ENCODE measurements around the gene GNB1.

GNB1 gene

GRCh38 chr1:1777950-1778662 is 112.8 kb downstream of the GNB1 start, which contains the start of gene NADK:
Gene NADK (minus strand): TSS chr1:1778470. CDS start chr1:1765406, 13,064 bp downstream.
- H4K20me1 ChIP-seq (ENCODE audit: low read depth, low read length) = peaks cover 9% of the 10 kb centered on the region; the same call in 1 of the 2 replicates
- H3K27ac ChIP-seq (ENCODE audit: low read depth, low read length) = peak within 1 kb of the TSS; percentile 100
- peak within 1 kb of the TSS; percentile 68 for H3K4me3 ChIP-seq (ENCODE audit: insufficient read depth, low read length, poor library complexity, severe bottlenecking)
- TF ChIP-seq EZH2phosphoT487 (conservative IDR thresholded peaks at IDR 0.05; ENCODE audit: low read length) = no peak
- peak within 1 kb of the TSS; percentile 97 for H3K4me2 ChIP-seq (ENCODE audit: low read depth, low read length, poor library complexity, severe bottlenecking)
- no peaks in the 10 kb centered on the region for H3K9me2 ChIP-seq (replicated peaks; ENCODE audit: insufficient read depth, low read length)
- peak within 1 kb of the TSS; percentile 95 for H3K9ac ChIP-seq (ENCODE audit: low read length)
- no peaks in the 10 kb centered on the region for H3K27me3 ChIP-seq (ENCODE audit: low read length)
- H2AFZ ChIP-seq (ENCODE audit: low read depth, low read length, severe bottlenecking) = no peak within 1 kb of the TSS
- peaks cover 61% of the 10 kb centered on the region for H3F3A ChIP-seq (ENCODE audit: insufficient read depth)
- no peaks in the 10 kb centered on the region for H3K9me3 ChIP-seq (ENCODE audit: insufficient read depth, low read length)
- H3K79me2 ChIP-seq (ENCODE audit: insufficient read depth, low read length) = peaks cover 51% of the 10 kb centered on the region
- 0 out of 2 replicates have a peak, but pooled peaks cover 3% of the 10 kb centered on the region for H3K36me3 ChIP-seq (ENCODE audit: low read length)

GRCh38 chr1:1777583-1777899 is 113.3 kb downstream of the GNB1 start:
- Histone ChIP-seq H4K20me1 (ENCODE audit: low read depth, low read length) (peaks cover 9% of the 10 kb centered on the region; the same call in 1 of the 2 replicates), H3K9me2 (replicated peaks; ENCODE audit: insufficient read depth, low read length) (no peaks in the 10 kb centered on the region), H3K4me3 (ENCODE audit: insufficient read depth, low read length, poor library complexity, severe bottlenecking) (peak overlapping the region; percentile 68), H3K27ac (ENCODE audit: low read depth, low read length) (peak overlapping the region; percentile 100), H3F3A (ENCODE audit: insufficient read depth) (peaks cover 55% of the 10 kb centered on the region), H3K9ac (ENCODE audit: low read length) (peak overlapping the region; percentile 95), H3K4me2 (ENCODE audit: low read depth, low read length, poor library complexity, severe bottlenecking) (peak overlapping the region; percentile 90), H2AFZ (ENCODE audit: low read depth, low read length, severe bottlenecking) (no peak overlapping the region), H3K36me3 (ENCODE audit: low read length) (peaks cover 4% of the 10 kb centered on the region; the same call in 1 of the 2 replicates), H3K27me3 (ENCODE audit: low read length) (no peaks in the 10 kb centered on the region), H3K79me2 (ENCODE audit: insufficient read depth, low read length) (peaks cover 56% of the 10 kb centered on the region), H3K9me3 (ENCODE audit: insufficient read depth, low read length) (no peaks in the 10 kb centered on the region)
- TF ChIP-seq CTCF (IDR thresholded peaks at IDR 0.05; ENCODE audit: insufficient read depth, low read length, poor library complexity, severe bottlenecking) (no peak), EZH2phosphoT487 (conservative IDR thresholded peaks at IDR 0.05; ENCODE audit: low read length) (no peak)

- peaks cover 9% of the 10 kb centered on the region; the same call in 1 of the 2 replicates for H4K20me1 ChIP-seq (ENCODE audit: low read depth, low read length)
- peak overlapping the region; percentile 95 for H3K9ac ChIP-seq (ENCODE audit: low read length)
- peak overlapping the region; percentile 100 for H3K27ac ChIP-seq (ENCODE audit: low read depth, low read length)
- H3K36me3 ChIP-seq (ENCODE audit: low read length) = peaks cover 7% of the 10 kb centered on the region; the same call in 1 of the 2 replicates
- H3K4me2 ChIP-seq (ENCODE audit: low read depth, low read length, poor library complexity, severe bottlenecking) = peak overlapping the region; percentile 90
- no peak overlapping the region for H2AFZ ChIP-seq (ENCODE audit: low read depth, low read length, severe bottlenecking)
- no peaks in the 10 kb centered on the region for H3K9me3 ChIP-seq (ENCODE audit: insufficient read depth, low read length)
- peak overlapping the region; percentile 68 for H3K4me3 ChIP-seq (ENCODE audit: insufficient read depth, low read length, poor library complexity, severe bottlenecking)
- no peaks in the 10 kb centered on the region for H3K9me2 ChIP-seq (replicated peaks; ENCODE audit: insufficient read depth, low read length)
- no peak for TF ChIP-seq EZH2phosphoT487 (conservative IDR thresholded peaks at IDR 0.05; ENCODE audit: low read length)
- TF ChIP-seq CTCF (IDR thresholded peaks at IDR 0.05; ENCODE audit: insufficient read depth, low read length, poor library complexity, severe bottlenecking) = no peak
- peaks cover 49% of the 10 kb centered on the region for H3F3A ChIP-seq (ENCODE audit: insufficient read depth)
- no peaks in the 10 kb centered on the region for H3K27me3 ChIP-seq (ENCODE audit: low read length)
- H3K79me2 ChIP-seq (ENCODE audit: insufficient read depth, low read length) = peaks cover 62% of the 10 kb centered on the region
These were observed 114.0 kb downstream of the GNB1 start for GRCh38 chr1:1776672-1777582.

Data from SU-DHL-6 (cell line).